Measurements from ENCODE around the gene SEMA5B.

Gene SEMA5B

DNA sequence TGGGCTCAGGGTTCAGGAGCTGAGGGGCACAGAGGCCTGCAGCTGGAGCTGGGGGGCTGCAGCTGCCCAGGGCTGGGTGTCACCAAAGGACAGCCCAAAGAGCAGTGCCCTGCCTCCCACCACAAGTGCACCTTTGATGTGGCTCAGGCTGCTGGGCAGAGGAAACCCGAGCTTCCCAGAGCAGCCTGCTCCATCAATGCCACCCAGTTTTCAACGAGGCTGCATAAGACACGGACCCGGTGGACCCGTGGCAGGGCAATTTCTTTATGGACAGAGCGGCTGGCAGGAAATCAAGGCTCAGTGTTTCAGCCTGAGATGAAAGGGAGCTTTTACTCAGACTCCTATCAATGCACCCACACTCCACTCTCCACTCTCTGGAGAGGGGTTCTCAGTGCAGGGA is 18.7 kb downstream of the SEMA5B start:
- no peak overlapping the region for H3K27ac ChIP-seq
- DNase-seq (ENCODE audit: low spot score) = no peak
- H3K4me3 ChIP-seq = no peak overlapping the region
- TF ChIP-seq, protein P1, sequence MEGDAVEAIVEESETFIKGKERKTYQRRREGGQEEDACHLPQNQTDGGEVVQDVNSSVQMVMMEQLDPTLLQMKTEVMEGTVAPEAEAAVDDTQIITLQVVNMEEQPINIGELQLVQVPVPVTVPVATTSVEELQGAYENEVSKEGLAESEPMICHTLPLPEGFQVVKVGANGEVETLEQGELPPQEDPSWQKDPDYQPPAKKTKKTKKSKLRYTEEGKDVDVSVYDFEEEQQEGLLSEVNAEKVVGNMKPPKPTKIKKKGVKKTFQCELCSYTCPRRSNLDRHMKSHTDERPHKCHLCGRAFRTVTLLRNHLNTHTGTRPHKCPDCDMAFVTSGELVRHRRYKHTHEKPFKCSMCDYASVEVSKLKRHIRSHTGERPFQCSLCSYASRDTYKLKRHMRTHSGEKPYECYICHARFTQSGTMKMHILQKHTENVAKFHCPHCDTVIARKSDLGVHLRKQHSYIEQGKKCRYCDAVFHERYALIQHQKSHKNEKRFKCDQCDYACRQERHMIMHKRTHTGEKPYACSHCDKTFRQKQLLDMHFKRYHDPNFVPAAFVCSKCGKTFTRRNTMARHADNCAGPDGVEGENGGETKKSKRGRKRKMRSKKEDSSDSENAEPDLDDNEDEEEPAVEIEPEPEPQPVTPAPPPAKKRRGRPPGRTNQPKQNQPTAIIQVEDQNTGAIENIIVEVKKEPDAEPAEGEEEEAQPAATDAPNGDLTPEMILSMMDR (IDR thresholded peaks at IDR 0.05) = no peak

DNA sequence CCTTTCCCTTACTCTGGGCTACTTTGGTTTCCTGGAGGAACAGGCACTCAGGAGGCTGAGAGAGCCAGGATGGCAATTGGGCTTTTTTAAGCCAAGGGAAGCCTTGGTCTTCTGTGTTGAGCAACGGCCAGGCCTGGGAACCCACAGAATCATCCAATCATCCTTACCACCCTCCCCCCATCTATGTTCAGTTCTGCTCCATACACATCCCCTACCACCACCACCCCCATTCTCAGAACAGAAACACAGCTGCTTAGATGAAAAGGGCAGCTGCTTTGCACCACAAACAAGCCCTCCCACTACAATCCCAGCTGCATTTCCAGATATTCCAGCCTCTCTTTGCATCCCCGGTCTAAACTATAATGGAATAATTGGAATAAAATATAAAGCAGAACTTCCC is 21.0 kb downstream of the SEMA5B start:
- H3K4me3 ChIP-seq = no peak overlapping the region
- no peak overlapping the region for H3K27ac ChIP-seq
- TF ChIP-seq, protein P1 (IDR thresholded peaks at IDR 0.05) = no peak
- no peak for DNase-seq (ENCODE audit: low spot score)

DNA sequence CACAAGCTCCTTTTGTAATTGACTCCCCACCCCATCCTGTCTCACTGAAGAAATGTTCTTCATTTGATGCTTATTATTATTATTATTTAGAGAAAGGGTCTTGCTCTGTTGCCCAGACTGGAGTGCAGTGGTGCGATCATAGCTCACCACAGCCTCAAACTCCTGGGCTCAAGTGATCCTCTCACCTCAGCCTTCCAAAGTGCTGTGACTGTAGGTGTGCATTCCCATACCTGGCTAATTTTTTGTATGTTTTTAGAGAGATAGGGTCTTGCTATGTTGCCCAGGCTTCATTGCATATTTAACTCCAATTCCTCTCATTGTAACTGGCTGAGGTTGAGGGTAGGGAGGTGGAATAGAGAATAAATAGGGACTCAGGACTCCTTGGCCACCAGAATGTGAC is 22.3 kb downstream of the SEMA5B start:
- H3K4me3 ChIP-seq = no peak overlapping the region
- TF ChIP-seq, protein P1 (IDR thresholded peaks at IDR 0.05) = no peak
- DNase-seq (ENCODE audit: low spot score) = no peak
- H3K27ac ChIP-seq = no peak overlapping the region

DNA sequence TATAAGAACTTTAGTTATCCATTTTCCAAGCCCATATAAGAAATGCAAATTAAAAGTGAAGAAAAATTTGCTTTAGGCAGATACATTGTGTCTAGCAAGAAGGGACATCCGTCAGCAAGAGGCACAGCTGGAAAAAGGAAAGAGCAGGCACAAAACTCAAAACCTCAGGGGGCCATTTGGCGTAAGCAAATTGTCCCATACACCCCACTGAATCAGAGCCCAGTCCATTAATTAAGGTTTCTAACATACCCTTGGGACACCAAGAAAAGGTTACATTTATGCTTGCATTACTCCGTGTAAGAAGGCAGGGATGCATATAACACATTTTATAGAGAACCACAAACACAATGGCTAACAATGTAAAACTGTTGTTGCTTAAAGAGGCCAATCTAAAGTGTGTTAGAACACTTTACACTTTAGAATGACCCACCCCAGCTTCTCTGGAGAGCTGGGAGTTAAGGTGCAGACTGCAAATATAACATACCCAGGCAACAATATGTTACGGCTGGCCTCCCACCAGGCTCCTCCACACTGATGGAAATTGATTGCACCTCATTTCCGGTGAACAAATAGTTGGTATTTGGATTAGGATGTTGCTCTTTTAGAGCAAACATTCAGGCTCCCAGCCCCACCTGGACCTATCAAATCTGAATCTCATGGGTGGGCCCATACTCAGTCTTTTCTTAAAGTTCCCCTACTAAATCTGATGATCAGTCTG is 23.2 kb downstream of the SEMA5B start:
- DNase-seq (ENCODE audit: low spot score) = no peak
- TF ChIP-seq, protein P1 (IDR thresholded peaks at IDR 0.05) = no peak
- H3K4me3 ChIP-seq = no peak overlapping the region
- H3K27ac ChIP-seq = no peak overlapping the region

DNA sequence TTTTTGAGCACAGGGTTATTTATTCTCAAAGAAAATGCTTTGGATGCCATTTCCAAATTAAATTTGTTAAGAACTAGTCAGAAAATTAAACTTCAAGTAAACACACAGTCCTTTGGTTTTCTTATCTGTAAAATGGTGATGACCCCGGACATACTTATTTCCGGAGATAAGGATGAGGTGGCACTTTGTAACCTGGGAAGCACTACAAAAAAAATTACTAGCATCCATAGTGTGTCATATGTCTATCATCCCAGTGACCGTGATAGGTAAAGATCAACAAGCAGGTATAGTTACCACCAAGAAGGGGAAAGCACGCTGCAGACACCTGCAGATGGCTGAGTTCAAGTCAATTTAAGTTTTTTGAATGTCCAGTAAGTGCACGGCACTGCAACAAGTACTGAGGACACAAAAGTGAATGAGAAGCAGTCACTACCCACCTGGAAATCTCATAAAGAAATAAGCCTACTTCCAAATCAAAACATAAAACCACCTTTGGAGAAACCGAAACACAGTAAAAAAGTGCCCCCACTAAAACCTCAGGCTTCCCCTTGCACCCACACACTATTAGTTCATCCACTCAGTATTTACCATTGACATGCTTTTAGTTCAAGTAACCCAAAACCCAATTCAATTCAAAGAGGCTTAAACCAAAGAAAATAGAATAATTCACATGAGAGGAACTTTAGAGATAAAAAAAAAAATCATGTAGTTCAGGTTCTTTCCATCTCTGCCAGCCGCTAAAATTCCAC is 24.6 kb downstream of the SEMA5B start:
- Histone ChIP-seq H3K27ac (no peak overlapping the region), H3K4me3 (no peak overlapping the region)
- TF ChIP-seq, protein P1 (IDR thresholded peaks at IDR 0.05) = no peak
- no peak for DNase-seq (ENCODE audit: low spot score)

DNA sequence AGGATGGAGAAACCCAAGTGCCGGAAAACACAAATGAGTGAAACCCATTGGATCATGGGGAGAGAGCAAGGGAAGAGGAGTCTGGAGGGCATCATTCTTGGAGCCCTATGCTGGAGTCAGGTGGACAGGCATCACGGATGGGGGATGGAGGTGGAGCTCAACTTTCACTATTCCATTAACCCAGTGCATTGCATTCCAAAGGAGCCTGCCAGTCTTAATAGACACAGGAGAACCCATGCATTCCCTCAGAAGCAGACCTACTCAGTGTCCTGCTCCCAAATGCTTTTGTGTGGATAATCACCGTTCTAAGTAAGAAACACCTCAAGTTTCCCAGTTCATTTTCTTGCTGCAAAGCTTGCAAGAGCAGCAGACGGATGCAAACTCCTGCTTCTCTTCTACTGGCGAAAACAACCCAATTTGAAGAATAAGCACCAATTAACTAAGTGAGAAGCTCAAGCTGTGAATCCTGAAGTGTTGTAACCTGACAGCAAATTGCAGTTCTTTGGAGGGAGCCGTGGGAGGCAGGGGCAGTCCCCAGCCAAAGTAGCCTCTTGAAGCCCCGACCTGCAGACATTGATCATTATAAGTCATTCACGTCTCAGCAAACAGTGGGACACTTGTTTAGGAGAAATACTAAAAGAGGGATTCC is 25.3 kb downstream of the SEMA5B start:
- TF ChIP-seq, protein P1 (IDR thresholded peaks at IDR 0.05) = no peak
- no peak overlapping the region for H3K4me3 ChIP-seq
- no peak for DNase-seq (ENCODE audit: low spot score)
- H3K27ac ChIP-seq = no peak overlapping the region

All from coronary artery (tissue), 2 donors.